WTC11 (cell line): ENCODE data around the gene ARHGAP40. TPM values are rescaled to one million over a fixed set of nuclear protein-coding genes. Genes with fewer than 3 reads are reported as not detected.

Experiments used
- ATAC-seq: fragments of 200-7000 bp; cut with Tn5 transposase; 2 replicates; pipeline ENCODE4 v1.10.0; 2021; ENCODE audit warnings: mild to moderate bottlenecking, moderate library complexity
- CTCF ChIA-PET: fragments of 300-600 bp; sonication (Branson Sonifier 250); formaldehyde crosslinking; loops from one replicate; lab custom pipeline; 2021; ENCODE audit warnings: antibody characterized with exemption; lab: Charles Lee
- POLR2A ChIA-PET: fragments of 350-600 bp; sonication (Branson Sonifier 250); formaldehyde crosslinking; loops from one replicate; lab custom pipeline; 2021; ENCODE audit warnings: antibody characterized with exemption; lab: Charles Lee
- DNase-seq: peaks from one replicate; pipeline ENCODE4 v3.0.0; 2021; ENCODE audit warnings: low spot score
- H3K27ac Mint-ChIP-seq: 2 replicates; pipeline ENCODE4 v1.8.0; 2021; ENCODE audit warnings: mixed read lengths
- H3K27me3 Mint-ChIP-seq: 2 replicates; pipeline ENCODE4 v1.8.0; 2021; ENCODE audit warnings: low read depth, mild to moderate bottlenecking, moderate library complexity, mixed read lengths
- H3K36me3 Mint-ChIP-seq: 2 replicates; pipeline ENCODE4 v1.8.0; 2021; ENCODE audit warnings: mixed read lengths
- H3K4me1 Mint-ChIP-seq: 2 replicates; pipeline ENCODE4 v1.8.0; 2022; ENCODE audit warnings: mixed read lengths
- H3K4me3 Mint-ChIP-seq: 2 replicates; pipeline ENCODE4 v1.8.0; 2021; ENCODE audit warnings: mild to moderate bottlenecking, moderate library complexity, mixed read lengths
- H3K9me3 Mint-ChIP-seq: 2 replicates; pipeline ENCODE4 v1.8.0; 2021; ENCODE audit warnings: mixed read lengths
- CBFB ChIP-seq: sonication (generic); formaldehyde crosslinking; IDR thresholded peaks from 2 replicates; pipeline ENCODE4 v1.8.1; 2022; ENCODE audit warnings: mild to moderate bottlenecking, low read depth, missing genetic modification reagents
- ELF4 ChIP-seq: sonication (generic); formaldehyde crosslinking; IDR thresholded peaks from 2 replicates; pipeline ENCODE4 v1.8.1; 2022; ENCODE audit warnings: low read depth, mild to moderate bottlenecking, moderate library complexity, missing genetic modification reagents
- FOXJ3 ChIP-seq: sonication (generic); formaldehyde crosslinking; IDR thresholded peaks from 2 replicates; pipeline ENCODE4 v1.9.0; 2021; ENCODE audit warnings: missing genetic modification reagents, mild to moderate bottlenecking, borderline replicate concordance
- GABPB1 ChIP-seq: sonication (generic); formaldehyde crosslinking; IDR thresholded peaks from 2 replicates; pipeline ENCODE4 v1.8.1; 2023; ENCODE audit warnings: mild to moderate bottlenecking, missing genetic modification reagents
- GRHL2 ChIP-seq: fragments of 250-450 bp; sonication (Bioruptor Pico); IDR thresholded peaks from 2 replicates; pipeline ENCODE4 v1.8.0; 2022; ENCODE audit warnings: mild to moderate bottlenecking, moderate library complexity; ENCODE audit not compliant: insufficient replicate concordance, severe bottlenecking
- MXD4 ChIP-seq: fragments of 250-450 bp; sonication (Bioruptor Pico); IDR thresholded peaks from 2 replicates; pipeline ENCODE4 v1.8.0; 2021; ENCODE audit warnings: mild to moderate bottlenecking, moderate library complexity, borderline replicate concordance
- NR2C2 ChIP-seq: sonication (generic); formaldehyde crosslinking; IDR thresholded peaks from 2 replicates; pipeline ENCODE4 v1.8.0; 2022; ENCODE audit warnings: mild to moderate bottlenecking, missing genetic modification reagents
- OVOL2 ChIP-seq: fragments of 250-450 bp; sonication (Bioruptor Pico); IDR thresholded peaks from 2 replicates; pipeline ENCODE4 v1.9.0; 2021; ENCODE audit warnings: mild to moderate bottlenecking, borderline replicate concordance
- SMAD4 ChIP-seq: sonication (generic); formaldehyde crosslinking; IDR thresholded peaks from 2 replicates; pipeline ENCODE4 v1.8.0; 2022; ENCODE audit warnings: mild to moderate bottlenecking, missing genetic modification reagents
- SOX15 ChIP-seq: fragments of 250-450 bp; sonication (Bioruptor Pico); IDR thresholded peaks from 2 replicates; pipeline ENCODE4 v1.9.0; 2021; ENCODE audit warnings: mild to moderate bottlenecking
- SP1 ChIP-seq: sonication (generic); formaldehyde crosslinking; conservative IDR thresholded peaks from 2 replicates; pipeline ENCODE4 v1.8.1; 2022; ENCODE audit warnings: missing genetic modification reagents
- ZNF396 ChIP-seq: fragments of 250-450 bp; sonication (Bioruptor Pico); IDR thresholded peaks from 2 replicates; pipeline ENCODE4 v1.8.0; 2021; ENCODE audit warnings: mild to moderate bottlenecking, moderate library complexity, borderline replicate concordance
- total RNA-seq: library from RNA; stranded (reverse); gene quantifications from 3 replicates; pipeline ENCODE4 v1.2.3, GENCODE V29; 2021
- TF ChIP-seq, protein P1 (sequence below): sonication (generic); formaldehyde crosslinking; IDR thresholded peaks from 2 replicates; pipeline ENCODE4 v1.8.0; 2022; ENCODE audit warnings: mild to moderate bottlenecking, missing genetic modification reagents
- TF ChIP-seq, protein P2 (sequence below): fragments of 250-450 bp; sonication (Bioruptor Pico); IDR thresholded peaks from 2 replicates; pipeline ENCODE4 v1.8.0; 2021; ENCODE audit warnings: mild to moderate bottlenecking
- TF ChIP-seq, protein P3 (sequence below): sonication (generic); formaldehyde crosslinking; IDR thresholded peaks from 2 replicates; pipeline ENCODE4 v1.8.0; 2023; ENCODE audit warnings: mild to moderate bottlenecking, missing genetic modification reagents
- TF ChIP-seq, protein P4 (sequence below): sonication (generic); formaldehyde crosslinking; IDR thresholded peaks from 2 replicates; pipeline ENCODE4 v1.8.1; 2023; ENCODE audit warnings: mild to moderate bottlenecking, missing genetic modification reagents, borderline replicate concordance
- TF ChIP-seq, protein P5 (sequence below): sonication (generic); formaldehyde crosslinking; IDR thresholded peaks from 2 replicates; pipeline ENCODE4 v1.8.0; 2022; ENCODE audit warnings: mild to moderate bottlenecking, missing genetic modification reagents
- TF ChIP-seq, protein P6 (sequence below): sonication (generic); formaldehyde crosslinking; IDR thresholded peaks from 2 replicates; pipeline ENCODE4 v1.8.1; 2023; ENCODE audit warnings: mild to moderate bottlenecking, missing genetic modification reagents, moderate library complexity

ARHGAP40 gene
- total RNA-seq, 1 experiment from 2014 or later: 0.72 TPM

DNA sequence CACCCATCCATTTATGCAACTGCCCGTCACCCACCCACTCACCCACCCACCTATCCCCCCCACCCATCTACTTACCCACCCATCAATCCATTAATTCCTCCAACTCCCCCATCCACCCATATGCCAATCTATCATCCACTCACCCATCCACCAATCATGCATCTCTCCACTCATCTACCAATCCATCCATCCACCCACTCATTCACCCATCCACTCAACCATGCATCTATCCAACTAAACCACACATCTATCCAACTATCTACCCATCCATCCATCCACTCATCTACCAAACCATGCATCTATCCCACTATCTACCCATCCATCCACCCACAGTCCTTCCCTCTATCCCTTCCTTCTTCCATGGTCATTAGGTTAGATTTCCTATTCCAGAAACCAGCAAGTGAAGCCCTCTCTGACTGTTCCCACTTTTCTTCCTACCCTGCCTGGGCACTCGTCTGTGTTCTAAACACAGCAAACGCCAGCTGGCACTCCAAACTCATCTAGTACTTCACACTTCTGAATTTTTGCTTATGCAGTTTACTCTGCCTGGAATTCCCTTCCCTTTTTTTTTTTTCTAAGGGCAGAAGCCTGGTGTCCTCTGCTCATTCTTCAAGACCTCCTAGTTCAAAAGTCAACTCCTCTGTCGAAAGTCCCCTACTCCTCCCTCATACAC is 43.1 kb downstream of the ARHGAP40 start:
- H3K4me1 Mint-ChIP-seq: peaks cover 18% of the 10 kb centered on the region
- H3K27ac Mint-ChIP-seq: no peak overlapping the region
- H3K4me3 Mint-ChIP-seq: no peak overlapping the region
- POLR2A ChIA-PET: interaction anchor here (0.7 kb wide), 1 partner anchor 248 kb away, joined by 3 read pairs; no protein-coding TSS in a partner anchor
- H3K9me3 Mint-ChIP-seq: no peaks in the 10 kb centered on the region
- DNase-seq (no peak), ATAC-seq (no peak)
- TF ChIP-seq ELF4 (CRISPR knock-in tag) (no peak), GABPB1 (CRISPR knock-in tag) (no peak), NR2C2 (CRISPR knock-in tag) (no peak), FOXJ3 (CRISPR knock-in tag) (no peak), GRHL2 (CRISPR knock-in tag) (no peak), OVOL2 (CRISPR knock-in tag) (no peak), SP1 (CRISPR knock-in tag) (no peak), SMAD4 (CRISPR knock-in tag) (no peak), MXD4 (CRISPR knock-in tag) (no peak)
- TF ChIP-seq, protein P1, sequence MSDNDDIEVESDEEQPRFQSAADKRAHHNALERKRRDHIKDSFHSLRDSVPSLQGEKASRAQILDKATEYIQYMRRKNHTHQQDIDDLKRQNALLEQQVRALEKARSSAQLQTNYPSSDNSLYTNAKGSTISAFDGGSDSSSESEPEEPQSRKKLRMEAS (CRISPR knock-in tag): no peak
- TF ChIP-seq, protein P2, sequence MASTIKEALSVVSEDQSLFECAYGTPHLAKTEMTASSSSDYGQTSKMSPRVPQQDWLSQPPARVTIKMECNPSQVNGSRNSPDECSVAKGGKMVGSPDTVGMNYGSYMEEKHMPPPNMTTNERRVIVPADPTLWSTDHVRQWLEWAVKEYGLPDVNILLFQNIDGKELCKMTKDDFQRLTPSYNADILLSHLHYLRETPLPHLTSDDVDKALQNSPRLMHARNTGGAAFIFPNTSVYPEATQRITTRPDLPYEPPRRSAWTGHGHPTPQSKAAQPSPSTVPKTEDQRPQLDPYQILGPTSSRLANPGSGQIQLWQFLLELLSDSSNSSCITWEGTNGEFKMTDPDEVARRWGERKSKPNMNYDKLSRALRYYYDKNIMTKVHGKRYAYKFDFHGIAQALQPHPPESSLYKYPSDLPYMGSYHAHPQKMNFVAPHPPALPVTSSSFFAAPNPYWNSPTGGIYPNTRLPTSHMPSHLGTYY (CRISPR knock-in tag): no peak
- TF ChIP-seq, protein P3, sequence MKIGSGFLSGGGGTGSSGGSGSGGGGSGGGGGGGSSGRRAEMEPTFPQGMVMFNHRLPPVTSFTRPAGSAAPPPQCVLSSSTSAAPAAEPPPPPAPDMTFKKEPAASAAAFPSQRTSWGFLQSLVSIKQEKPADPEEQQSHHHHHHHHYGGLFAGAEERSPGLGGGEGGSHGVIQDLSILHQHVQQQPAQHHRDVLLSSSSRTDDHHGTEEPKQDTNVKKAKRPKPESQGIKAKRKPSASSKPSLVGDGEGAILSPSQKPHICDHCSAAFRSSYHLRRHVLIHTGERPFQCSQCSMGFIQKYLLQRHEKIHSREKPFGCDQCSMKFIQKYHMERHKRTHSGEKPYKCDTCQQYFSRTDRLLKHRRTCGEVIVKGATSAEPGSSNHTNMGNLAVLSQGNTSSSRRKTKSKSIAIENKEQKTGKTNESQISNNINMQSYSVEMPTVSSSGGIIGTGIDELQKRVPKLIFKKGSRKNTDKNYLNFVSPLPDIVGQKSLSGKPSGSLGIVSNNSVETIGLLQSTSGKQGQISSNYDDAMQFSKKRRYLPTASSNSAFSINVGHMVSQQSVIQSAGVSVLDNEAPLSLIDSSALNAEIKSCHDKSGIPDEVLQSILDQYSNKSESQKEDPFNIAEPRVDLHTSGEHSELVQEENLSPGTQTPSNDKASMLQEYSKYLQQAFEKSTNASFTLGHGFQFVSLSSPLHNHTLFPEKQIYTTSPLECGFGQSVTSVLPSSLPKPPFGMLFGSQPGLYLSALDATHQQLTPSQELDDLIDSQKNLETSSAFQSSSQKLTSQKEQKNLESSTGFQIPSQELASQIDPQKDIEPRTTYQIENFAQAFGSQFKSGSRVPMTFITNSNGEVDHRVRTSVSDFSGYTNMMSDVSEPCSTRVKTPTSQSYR (CRISPR knock-in tag): no peak
- TF ChIP-seq, protein P4, sequence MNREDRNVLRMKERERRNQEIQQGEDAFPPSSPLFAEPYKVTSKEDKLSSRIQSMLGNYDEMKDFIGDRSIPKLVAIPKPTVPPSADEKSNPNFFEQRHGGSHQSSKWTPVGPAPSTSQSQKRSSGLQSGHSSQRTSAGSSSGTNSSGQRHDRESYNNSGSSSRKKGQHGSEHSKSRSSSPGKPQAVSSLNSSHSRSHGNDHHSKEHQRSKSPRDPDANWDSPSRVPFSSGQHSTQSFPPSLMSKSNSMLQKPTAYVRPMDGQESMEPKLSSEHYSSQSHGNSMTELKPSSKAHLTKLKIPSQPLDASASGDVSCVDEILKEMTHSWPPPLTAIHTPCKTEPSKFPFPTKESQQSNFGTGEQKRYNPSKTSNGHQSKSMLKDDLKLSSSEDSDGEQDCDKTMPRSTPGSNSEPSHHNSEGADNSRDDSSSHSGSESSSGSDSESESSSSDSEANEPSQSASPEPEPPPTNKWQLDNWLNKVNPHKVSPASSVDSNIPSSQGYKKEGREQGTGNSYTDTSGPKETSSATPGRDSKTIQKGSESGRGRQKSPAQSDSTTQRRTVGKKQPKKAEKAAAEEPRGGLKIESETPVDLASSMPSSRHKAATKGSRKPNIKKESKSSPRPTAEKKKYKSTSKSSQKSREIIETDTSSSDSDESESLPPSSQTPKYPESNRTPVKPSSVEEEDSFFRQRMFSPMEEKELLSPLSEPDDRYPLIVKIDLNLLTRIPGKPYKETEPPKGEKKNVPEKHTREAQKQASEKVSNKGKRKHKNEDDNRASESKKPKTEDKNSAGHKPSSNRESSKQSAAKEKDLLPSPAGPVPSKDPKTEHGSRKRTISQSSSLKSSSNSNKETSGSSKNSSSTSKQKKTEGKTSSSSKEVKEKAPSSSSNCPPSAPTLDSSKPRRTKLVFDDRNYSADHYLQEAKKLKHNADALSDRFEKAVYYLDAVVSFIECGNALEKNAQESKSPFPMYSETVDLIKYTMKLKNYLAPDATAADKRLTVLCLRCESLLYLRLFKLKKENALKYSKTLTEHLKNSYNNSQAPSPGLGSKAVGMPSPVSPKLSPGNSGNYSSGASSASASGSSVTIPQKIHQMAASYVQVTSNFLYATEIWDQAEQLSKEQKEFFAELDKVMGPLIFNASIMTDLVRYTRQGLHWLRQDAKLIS (CRISPR knock-in tag): no peak
- H3K36me3 Mint-ChIP-seq: no peaks in the 10 kb centered on the region
- peaks cover 7% of the 10 kb centered on the region; the same call in 1 of the 2 replicates for H3K27me3 Mint-ChIP-seq
- CTCF ChIA-PET: interaction anchor here (0.7 to 5.1 kb wide), 5 partner anchors 14 to 107 kb away, joined by 3 to 36 read pairs (median 6); partner anchors contain the start of gene SLC32A1

DNA sequence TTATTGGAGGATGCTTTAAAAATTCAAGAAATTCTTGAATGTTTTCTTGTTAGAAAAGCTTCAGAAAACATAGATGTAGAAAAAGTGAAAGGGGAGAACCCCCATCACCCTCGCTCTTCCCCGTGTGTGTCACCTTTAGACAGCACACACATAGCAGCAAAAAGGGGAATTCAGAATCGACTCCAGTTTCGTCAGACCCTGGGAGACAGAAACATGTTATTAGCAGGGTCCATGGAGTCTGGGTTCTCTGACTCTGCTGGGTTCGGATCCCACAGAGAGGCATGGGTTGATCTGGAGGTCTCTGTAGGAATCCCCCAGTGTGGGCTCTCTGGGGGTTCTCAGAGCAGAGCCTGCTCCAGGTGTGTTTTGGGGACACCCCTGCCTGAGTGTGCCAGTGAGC is 43.7 kb downstream of the ARHGAP40 start:
- no peaks in the 10 kb centered on the region for H3K36me3 Mint-ChIP-seq
- H3K4me3 Mint-ChIP-seq: peak overlapping the region; percentile 71; the same call in 1 of the 2 replicates
- ChIA-PET POLR2A (no interaction called here), CTCF (interaction anchor here (0.7 to 5.1 kb wide), 5 partner anchors 10 to 81 kb away, joined by 3 to 36 read pairs (median 4); partner anchors contain the start of gene SLC32A1)
- peaks cover 21% of the 10 kb centered on the region for H3K4me1 Mint-ChIP-seq
- ATAC-seq (no peak), DNase-seq (no peak)
- H3K27me3 Mint-ChIP-seq: peaks cover 7% of the 10 kb centered on the region; the same call in 1 of the 2 replicates
- no peak overlapping the region for H3K27ac Mint-ChIP-seq
- H3K9me3 Mint-ChIP-seq: no peaks in the 10 kb centered on the region
- TF ChIP-seq ZNF396 (CRISPR knock-in tag) (no peak), CBFB (CRISPR knock-in tag) (no peak), MXD4 (CRISPR knock-in tag) (no peak), SOX15 (no peak)
- TF ChIP-seq, protein P4 (CRISPR knock-in tag): no peak
- TF ChIP-seq, protein P5, sequence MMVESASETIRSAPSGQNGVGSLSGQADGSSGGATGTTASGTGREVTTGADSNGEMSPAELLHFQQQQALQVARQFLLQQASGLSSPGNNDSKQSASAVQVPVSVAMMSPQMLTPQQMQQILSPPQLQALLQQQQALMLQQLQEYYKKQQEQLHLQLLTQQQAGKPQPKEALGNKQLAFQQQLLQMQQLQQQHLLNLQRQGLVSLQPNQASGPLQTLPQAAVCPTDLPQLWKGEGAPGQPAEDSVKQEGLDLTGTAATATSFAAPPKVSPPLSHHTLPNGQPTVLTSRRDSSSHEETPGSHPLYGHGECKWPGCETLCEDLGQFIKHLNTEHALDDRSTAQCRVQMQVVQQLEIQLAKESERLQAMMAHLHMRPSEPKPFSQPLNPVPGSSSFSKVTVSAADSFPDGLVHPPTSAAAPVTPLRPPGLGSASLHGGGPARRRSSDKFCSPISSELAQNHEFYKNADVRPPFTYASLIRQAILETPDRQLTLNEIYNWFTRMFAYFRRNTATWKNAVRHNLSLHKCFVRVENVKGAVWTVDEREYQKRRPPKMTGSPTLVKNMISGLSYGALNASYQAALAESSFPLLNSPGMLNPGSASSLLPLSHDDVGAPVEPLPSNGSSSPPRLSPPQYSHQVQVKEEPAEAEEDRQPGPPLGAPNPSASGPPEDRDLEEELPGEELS (CRISPR knock-in tag): no peak
- TF ChIP-seq, protein P6, sequence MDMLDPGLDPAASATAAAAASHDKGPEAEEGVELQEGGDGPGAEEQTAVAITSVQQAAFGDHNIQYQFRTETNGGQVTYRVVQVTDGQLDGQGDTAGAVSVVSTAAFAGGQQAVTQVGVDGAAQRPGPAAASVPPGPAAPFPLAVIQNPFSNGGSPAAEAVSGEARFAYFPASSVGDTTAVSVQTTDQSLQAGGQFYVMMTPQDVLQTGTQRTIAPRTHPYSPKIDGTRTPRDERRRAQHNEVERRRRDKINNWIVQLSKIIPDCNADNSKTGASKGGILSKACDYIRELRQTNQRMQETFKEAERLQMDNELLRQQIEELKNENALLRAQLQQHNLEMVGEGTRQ (CRISPR knock-in tag): no peak
